Adrenal gland (tissue), 12 donors: ENCODE measurements around the gene FRMD1. TPM values are rescaled to one million over a fixed set of nuclear protein-coding genes. Genes with fewer than 3 reads are reported as not detected.

Experiments
- DNase-seq, 7 donors: peaks; one replicate each; pipeline ENCODE4 v3.0.0-alpha.2; 2019 to 2020
- H3K27ac ChIP-seq, 5 donors: fragments of 200-600 bp; sonication (generic) in 4 of 5; 1 replicate in 3 of 5; 2 replicates in 2 of 5; pipeline versions ENCODE4 v1.5.1 to v1.8.0; 2016 to 2020; ENCODE audit warnings: mild to moderate bottlenecking in 1 of 5
- H3K27me3 ChIP-seq: fragments of 200-600 bp; 2 replicates; pipeline ENCODE4 v1.8.0; 2021
- H3K36me3 ChIP-seq, 2 donors: fragments of 200-600 bp; replicated peaks in 1 of 2; 1 replicate in 1 of 2; 2 replicates in 1 of 2; pipeline versions ENCODE4 v1.5.1 to v1.8.0; 2018 to 2022
- H3K4me1 ChIP-seq, 2 donors: fragments of 200-600 bp; replicated peaks in 1 of 2; 1 replicate in 1 of 2; 2 replicates in 1 of 2; pipeline versions ENCODE4 v1.5.1 to v1.8.0; 2018 to 2021
- H3K4me3 ChIP-seq, 4 donors: fragments of 200-600 bp; sonication (generic) in 3 of 4; one replicate each; pipeline ENCODE4 v1.5.1; 2016 to 2018
- H3K9me3 ChIP-seq, 3 donors: fragments of 200-600 bp; sonication (generic) in 1 of 3; replicated peaks in 1 of 3; 1 replicate in 2 of 3; 2 replicates in 1 of 3; pipeline versions ENCODE4 v1.5.1 to v1.8.0; 2016 to 2021
- CTCF ChIP-seq, 6 experiments: fragments of 450-650 bp in 4 of 6; fragments of 200-600 bp in 2 of 6; sonication (generic) in 1 of 6; IDR thresholded peaks; 1 replicate in 5 of 6; 2 replicates in 1 of 6; pipeline versions ENCODE4 v1.5.1 to v1.8.0; 2016 to 2021; ENCODE audit warnings: antibody characterized with exemption in 6 of 6, mild to moderate bottlenecking in 2 of 6, moderate library complexity in 1 of 6
- POLR2A ChIP-seq, 2 donors: fragments of 450-650 bp; IDR thresholded peaks; one replicate each; pipeline ENCODE4 v1.6.1; 2017; ENCODE audit warnings: antibody characterized with exemption in 2 of 2, mild to moderate bottlenecking in 2 of 2, moderate library complexity in 1 of 2
- WGBS, 4 donors: extraction: QIAGEN DNeasy Blood & Tissue Kit in 2 of 4; methylation state at CpG; one replicate each; pipeline versions ENCODE4 v1.1.5 to v1.1.7; 2013 to 2017; 5-methylcytosine and 5-hydroxymethylcytosine counted together
- intact Hi-C, 2 donors: fragments of 100-400 bp; cut with DNase I; formaldehyde crosslinking; loops; one replicate each; pipeline versions ENCODE4 v1.14.1 to v1.15.0; 2022 to 2023
- polyA plus RNA-seq, 3 donors: library from polyadenylated mRNA; stranded (reverse); fragments of 200-250 nt in 2 of 3; fragments of 350-450 nt in 1 of 3; fragmentation: Illumina TruSeq in 1 of 3; extraction: RNeasy Lipid Tissue Mini Kit (QIAGEN cat#74804) in 1 of 3; gene quantifications; one replicate each; pipeline ENCODE4 v1.2.3, GENCODE V29; 2013 to 2014
- total RNA-seq, 9 donors: library from RNA; depleted of rRNA in 4 of 9; stranded (reverse); fragments of >200 nt in 4 of 9; fragments of 120-200 nt in 1 of 9; fragmentation: NEBNext Ultra II Directional in 1 of 9; extraction: Animal tissue kit (Norgen Biotek cat#: 25700) in 1 of 9; gene quantifications; one replicate each; pipeline versions ENCODE4 v1.1.0 to v1.2.4, GENCODE V29; 2013 to 2023
- donor health status: healthy with polysubstance abuse.
- donor health status: Bipolar disorder and iron deficiency.
- donor health status: DM: yes; HTN: yes; CAD: no.
- donor health status: DM: no; HTN: no; CAD: no.
- donor health status: DM: no; HTN: no; CAD: no.
- donor health status: DM: yes; HTN: yes; CAD: no.

The FRMD1 gene
- total and polyA plus RNA-seq, 12 donors: under 0.01 to 0.32 (median 0.14) TPM; not detected in 7

- 65 to 71% (median 70%) methylated on average over 15 to 20 of the region's 20 CpGs for WGBS, 4 donors
- no peak overlapping the region for H3K27ac ChIP-seq
- H3K4me3 ChIP-seq: no peak overlapping the region
- intact Hi-C loops: no loop called here
- no peaks in the 10 kb centered on the region for H3K27me3 ChIP-seq
- no peak for TF ChIP-seq CTCF (IDR thresholded peaks at IDR 0.05)
- no peak for TF ChIP-seq POLR2A (IDR thresholded peaks at IDR 0.05)
- DNase-seq: no peak
- H3K36me3 ChIP-seq: no peaks in the 10 kb centered on the region
- H3K4me1 ChIP-seq: no peaks in the 10 kb centered on the region
- H3K9me3 ChIP-seq: no peaks in the 10 kb centered on the region
Observed at GRCh38 chr6:168045706-168046620, 33.0 kb downstream of the FRMD1 start.

GRCh38 chr6:168045141-168045691 lies 33.8 kb downstream of the FRMD1 start:
- 82 to 92% (median 89%) methylated on average over 12 to 19 of the region's 19 CpGs for WGBS, 4 donors
- H3K4me1 ChIP-seq: no peaks in the 10 kb centered on the region
- H3K36me3 ChIP-seq: no peaks in the 10 kb centered on the region
- no peak for DNase-seq
- no peak overlapping the region for H3K27ac ChIP-seq
- H3K4me3 ChIP-seq: no peak overlapping the region
- no peak for TF ChIP-seq CTCF (IDR thresholded peaks at IDR 0.05)
- intact Hi-C loops: no loop called here
- peaks cover 0 to 2% (median 0%) of the 10 kb centered on the region in 3 donors for H3K9me3 ChIP-seq
- no peaks in the 10 kb centered on the region for H3K27me3 ChIP-seq

GRCh38 chr6:168044521-168045130 lies 34.4 kb downstream of the FRMD1 start:
- Histone ChIP-seq H3K9me3 (peaks cover 0 to 8% (median 0%) of the 10 kb centered on the region in 3 donors), H3K27ac (no peak overlapping the region), H3K4me3 (no peak overlapping the region), H3K27me3 (no peaks in the 10 kb centered on the region), H3K36me3 (no peaks in the 10 kb centered on the region), H3K4me1 (no peaks in the 10 kb centered on the region)
- intact Hi-C loops: no loop called here
- no peak for TF ChIP-seq POLR2A (IDR thresholded peaks at IDR 0.05)
- TF ChIP-seq CTCF (IDR thresholded peaks at IDR 0.05): no peak
- WGBS, 4 donors: 86 to 90% (median 90%) methylated on average over 12 to 28 of the region's 28 CpGs
- no peak for DNase-seq

- H3K27me3 ChIP-seq: no peaks in the 10 kb centered on the region
- H3K27ac ChIP-seq: no peak overlapping the region
- no peak overlapping the region for H3K4me3 ChIP-seq
- H3K4me1 ChIP-seq: no peaks in the 10 kb centered on the region
- DNase-seq: no peak
- TF ChIP-seq CTCF (IDR thresholded peaks at IDR 0.05): no peak
- TF ChIP-seq POLR2A (IDR thresholded peaks at IDR 0.05): no peak
- no peaks in the 10 kb centered on the region for H3K36me3 ChIP-seq
- WGBS, 4 donors: 83 to 86% (median 85%) methylated on average over 9 to 21 of the region's 21 CpGs
- intact Hi-C loops: no loop called here
- H3K9me3 ChIP-seq: peaks cover 0 to 14% (median 0%) of the 10 kb centered on the region in 3 donors
Observed at GRCh38 chr6:168043848-168044415, 35.1 kb downstream of the FRMD1 start.
